ENCODE results near the gene EPSTI1. TPM values are rescaled to one million over a fixed set of nuclear protein-coding genes. Genes with fewer than 3 reads are reported as not detected.

Gene EPSTI1
- total and polyA plus RNA-seq, 10 of the 15 experiments (the other 5 are each of a cell fraction or from before 2014, with no cell fraction given), result 4.7 to 32.0 (median 24.2) TPM

GRCh38 chr13:42907745-42908144 is 84.3 kb downstream of the EPSTI1 start:
- H3K36me3 ChIP-seq (ENCODE audit: control insufficient read depth in 2 of 2, insufficient read depth in 2 of 2, low read length in 1 of 2), result peaks cover 0 to 1% of the 10 kb centered on the region in 2 experiments; a peak in 1 of 4 replicates
- ChIA-PET POLR2A (no interaction called here), SMC1A (ENCODE audit: uncharacterized antibody, unreplicated experiment) (interaction anchor here (1.2 kb wide), 1 partner anchor 30 kb away, joined by 6 read pairs; no protein-coding TSS in a partner anchor), CTCF (no interaction called here), RAD21 (ENCODE audit: unreplicated experiment) (no interaction called here)
- no peak overlapping the region for H3K27ac ChIP-seq (ENCODE audit: control insufficient read depth, insufficient read depth)
- intact Hi-C loops (cut with micrococcal nuclease; ENCODE audit: unreplicated experiment) (no loop called here), in situ Hi-C loops (cut with MboI) (no loop called here)
- no peaks in the 10 kb centered on the region for H4K20me1 ChIP-seq (ENCODE audit: control insufficient read depth, insufficient read depth)
- TF ChIP-seq SIN3A (IDR thresholded peaks at IDR 0.05; ENCODE audit: low read depth, low read length) (no peak), MEF2B (IDR thresholded peaks at IDR 0.05; ENCODE audit: partially characterized antibody, poor library complexity, severe bottlenecking) (no peak), SUPT20H (IDR thresholded peaks at IDR 0.05; ENCODE audit: borderline replicate concordance, control insufficient read depth, low read depth, low read length) (no peak), POLR2AphosphoS2 (IDR thresholded peaks at IDR 0.05; ENCODE audit: low read depth, low read length) (no peak), CREB1 (IDR thresholded peaks at IDR 0.05; ENCODE audit: low read depth) (no peak), DPF2 (IDR thresholded peaks at IDR 0.05) (no peak), KLF5 (IDR thresholded peaks at IDR 0.05; ENCODE audit: partially characterized antibody) (no peak), TAF1 (IDR thresholded peaks at IDR 0.05; ENCODE audit: borderline replicate concordance, low read depth, low read length) (no peak), ZBTB40 (IDR thresholded peaks at IDR 0.05; ENCODE audit: borderline replicate concordance) (no peak), BACH1 (IDR thresholded peaks at IDR 0.05; ENCODE audit: borderline replicate concordance) (no peak), GABPA (IDR thresholded peaks at IDR 0.05; ENCODE audit: low read depth) (no peak)
- TF ChIP-seq, protein P1, sequence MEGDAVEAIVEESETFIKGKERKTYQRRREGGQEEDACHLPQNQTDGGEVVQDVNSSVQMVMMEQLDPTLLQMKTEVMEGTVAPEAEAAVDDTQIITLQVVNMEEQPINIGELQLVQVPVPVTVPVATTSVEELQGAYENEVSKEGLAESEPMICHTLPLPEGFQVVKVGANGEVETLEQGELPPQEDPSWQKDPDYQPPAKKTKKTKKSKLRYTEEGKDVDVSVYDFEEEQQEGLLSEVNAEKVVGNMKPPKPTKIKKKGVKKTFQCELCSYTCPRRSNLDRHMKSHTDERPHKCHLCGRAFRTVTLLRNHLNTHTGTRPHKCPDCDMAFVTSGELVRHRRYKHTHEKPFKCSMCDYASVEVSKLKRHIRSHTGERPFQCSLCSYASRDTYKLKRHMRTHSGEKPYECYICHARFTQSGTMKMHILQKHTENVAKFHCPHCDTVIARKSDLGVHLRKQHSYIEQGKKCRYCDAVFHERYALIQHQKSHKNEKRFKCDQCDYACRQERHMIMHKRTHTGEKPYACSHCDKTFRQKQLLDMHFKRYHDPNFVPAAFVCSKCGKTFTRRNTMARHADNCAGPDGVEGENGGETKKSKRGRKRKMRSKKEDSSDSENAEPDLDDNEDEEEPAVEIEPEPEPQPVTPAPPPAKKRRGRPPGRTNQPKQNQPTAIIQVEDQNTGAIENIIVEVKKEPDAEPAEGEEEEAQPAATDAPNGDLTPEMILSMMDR (IDR thresholded peaks at IDR 0.05 in 2 of 3, conservative IDR thresholded peaks at IDR 0.05 in 1 of 3; ENCODE audit: control insufficient read depth in 2 of 3, extremely low read depth in 1 of 3, insufficient read depth in 1 of 3, low read depth in 3 of 3, low read length in 3 of 3), result no peak
- TF ChIP-seq, protein P2, sequence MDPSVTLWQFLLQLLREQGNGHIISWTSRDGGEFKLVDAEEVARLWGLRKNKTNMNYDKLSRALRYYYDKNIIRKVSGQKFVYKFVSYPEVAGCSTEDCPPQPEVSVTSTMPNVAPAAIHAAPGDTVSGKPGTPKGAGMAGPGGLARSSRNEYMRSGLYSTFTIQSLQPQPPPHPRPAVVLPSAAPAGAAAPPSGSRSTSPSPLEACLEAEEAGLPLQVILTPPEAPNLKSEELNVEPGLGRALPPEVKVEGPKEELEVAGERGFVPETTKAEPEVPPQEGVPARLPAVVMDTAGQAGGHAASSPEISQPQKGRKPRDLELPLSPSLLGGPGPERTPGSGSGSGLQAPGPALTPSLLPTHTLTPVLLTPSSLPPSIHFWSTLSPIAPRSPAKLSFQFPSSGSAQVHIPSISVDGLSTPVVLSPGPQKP (IDR thresholded peaks at IDR 0.05; ENCODE audit: low read depth, low read length), result no peak
- H3K4me2 ChIP-seq (ENCODE audit: control insufficient read depth, insufficient read depth), result no peak overlapping the region
- no TSS peak for BruUV-seq (replicated peaks)
- no peak overlapping the region for H2AFZ ChIP-seq (ENCODE audit: control insufficient read depth, low read depth, low read length)
- DNase-seq (ENCODE audit: low read depth, low spot score) (no peak), FAIRE-seq (no peak), ATAC-seq (no peak)
- H3K4me1 ChIP-seq (ENCODE audit: control insufficient read depth, insufficient read depth, low read length), result no peaks in the 10 kb centered on the region
- H3K9ac ChIP-seq (ENCODE audit: control insufficient read depth, insufficient read depth, low read length), result no peak overlapping the region
- WGBS (ENCODE audit: insufficient coverage, insufficient replicate concordance, low lambda C conversion rate, missing lambda C conversion rate), result 94% methylated on average over 4 of the region's 4 CpGs
- no peak overlapping the region for H3K4me3 ChIP-seq
- H3K79me2 ChIP-seq (ENCODE audit: control insufficient read depth, insufficient read depth, low read length), result no peaks in the 10 kb centered on the region
- no peaks in the 10 kb centered on the region for H3K27me3 ChIP-seq (replicated peaks in 1 of 2; ENCODE audit: control insufficient read depth in 2 of 2, insufficient read depth in 2 of 2, low read length in 1 of 2)
- no peaks in the 10 kb centered on the region for H3K9me3 ChIP-seq (replicated peaks; ENCODE audit: control insufficient read depth, insufficient read depth, low read length)

All from GM12878 (cell line).